Fibroblast of lung (primary cell): ENCODE measurements around the gene FCRLB.
"Not testable (repeated sequence)": the region's sequence is repeated elsewhere in the genome, so short reads cannot be mapped to it uniquely, and the experiment has no call there.

ENCODE experiments used
- CTCF ChIP-seq, 2 donors: IDR thresholded peaks in 1 of 2; conservative IDR thresholded peaks in 1 of 2; 1 replicate in 1 of 2; 2 replicates in 1 of 2; pipeline ENCODE4 v1.5.1; 2011 to 2012; ENCODE audit warnings: low read length in 2 of 2, control low read depth in 1 of 2, inconsistent platforms in 1 of 2, low read depth in 1 of 2, mild to moderate bottlenecking in 1 of 2
- EZH2 ChIP-seq: IDR thresholded peaks from 2 replicates; pipeline ENCODE4 v1.5.1; 2012; ENCODE audit warnings: low read length, control low read depth, mild to moderate bottlenecking; ENCODE audit errors: missing control alignments

GRCh38 chr1:161769673-161770045 is 48.3 kb downstream of the FCRLB start:
- not testable (repeated sequence) for TF ChIP-seq CTCF (conservative IDR thresholded peaks at IDR 0.05 in 1 of 2, IDR thresholded peaks at IDR 0.05 in 1 of 2; ENCODE audit: low read depth in 1 of 2, low read length in 2 of 2); EZH2
